SK-N-SH treated with all-trans-retinoic acid at 6 μM for 48 hours (cell line): ENCODE measurements around the gene ELMO1.

Experiments
- CREB5 ChIP-seq: fragments of 250-450 bp; sonication (Bioruptor Pico); IDR thresholded peaks from 2 replicates; pipeline ENCODE4 v1.5.1; 2020; ENCODE audit warnings: low read depth, mild to moderate bottlenecking, moderate library complexity
- CSRNP3 ChIP-seq: fragments of 250-450 bp; sonication (Bioruptor Pico); IDR thresholded peaks from 2 replicates; pipeline ENCODE4 v1.5.1; 2021; ENCODE audit warnings: mild to moderate bottlenecking, moderate library complexity
- GLIS3 ChIP-seq: fragments of 250-450 bp; sonication (Bioruptor Pico); IDR thresholded peaks from 2 replicates; pipeline ENCODE4 v1.5.0; 2020; ENCODE audit warnings: mild to moderate bottlenecking, moderate library complexity
- OSR1 ChIP-seq: fragments of 250-450 bp; sonication (Bioruptor Pico); IDR thresholded peaks from 2 replicates; pipeline ENCODE4 v1.8.0; 2022; ENCODE audit warnings: moderate library complexity, mild to moderate bottlenecking, inconsistent platforms
- PATZ1 ChIP-seq: fragments of 250-450 bp; sonication (Bioruptor Pico); IDR thresholded peaks from 2 replicates; pipeline ENCODE4 v1.8.0; 2020; ENCODE audit warnings: mild to moderate bottlenecking, moderate library complexity, borderline replicate concordance
- RARB ChIP-seq: fragments of 250-450 bp; sonication (Bioruptor Pico); IDR thresholded peaks from 2 replicates; pipeline ENCODE4 v1.8.0; 2021; ENCODE audit warnings: mild to moderate bottlenecking, moderate library complexity
- SNAI2 ChIP-seq: fragments of 250-450 bp; sonication (Bioruptor Pico); IDR thresholded peaks from 2 replicates; pipeline ENCODE4 v1.5.0; 2020; ENCODE audit warnings: mild to moderate bottlenecking, moderate library complexity
- TSHZ2 ChIP-seq: fragments of 250-450 bp; sonication (Bioruptor Pico); IDR thresholded peaks from 2 replicates; pipeline ENCODE4 v1.5.0; 2020; ENCODE audit warnings: mild to moderate bottlenecking, moderate library complexity
- ZC3H10 ChIP-seq: fragments of 250-450 bp; sonication (Bioruptor Pico); IDR thresholded peaks from 2 replicates; pipeline ENCODE4 v1.5.1; 2021; ENCODE audit warnings: mild to moderate bottlenecking, moderate library complexity
- ZFP3 ChIP-seq: fragments of 250-450 bp; sonication (Bioruptor Pico); IDR thresholded peaks from 2 replicates; pipeline ENCODE4 v1.5.0; 2020; ENCODE audit warnings: mild to moderate bottlenecking, moderate library complexity
- ZNF565 ChIP-seq: fragments of 450-650 bp; formaldehyde crosslinking; conservative IDR thresholded peaks from 2 replicates; pipeline ENCODE4 v1.5.0; 2020; ENCODE audit warnings: low read depth, mild to moderate bottlenecking, moderate library complexity
- ZNF70 ChIP-seq: fragments of 450-650 bp; formaldehyde crosslinking; IDR thresholded peaks from 2 replicates; pipeline ENCODE4 v1.5.0; 2020; ENCODE audit warnings: mild to moderate bottlenecking, moderate library complexity
- ZNF8 ChIP-seq: fragments of 450-650 bp; formaldehyde crosslinking; IDR thresholded peaks from 2 replicates; pipeline ENCODE4 v1.5.0; 2020; ENCODE audit warnings: mild to moderate bottlenecking, moderate library complexity

GRCh38 chr7:37251222-37251621 lies 197.4 kb downstream of the ELMO1 start:
- TF ChIP-seq ZNF565 (no peak), SNAI2 (CRISPR knock-in tag) (no peak), PATZ1 (no peak), TSHZ2 (no peak), ZNF8 (CRISPR knock-in tag) (no peak), ZFP3 (no peak), CSRNP3 (CRISPR knock-in tag) (no peak), RARB (no peak), CREB5 (CRISPR knock-in tag) (no peak), ZC3H10 (CRISPR knock-in tag) (no peak), ZNF70 (CRISPR knock-in tag) (no peak), OSR1 (no peak), GLIS3 (CRISPR knock-in tag) (no peak)
